Activated T-cell treated with anti-CD3 and anti-CD28 coated beads, Interleukin-2, amount 50 U/mL, for 72 hours (primary cell): Measurements from ENCODE around the gene PKD2L1. TPM values are rescaled to one million over a fixed set of nuclear protein-coding genes. Genes with fewer than 3 reads are reported as not detected.

ENCODE experiments used
- total RNA-seq, 2 donors: library from RNA; stranded (reverse); gene quantifications; one replicate each; pipeline ENCODE4 v1.2.3, GENCODE V29; 2022

PKD2L1 gene
- total RNA-seq, 2 donors from 2014 or later: 0.30 to 0.60 TPM

Other genes starting within 250 kb of the PKD2L1 start
- gene CPN1, start 248.4 kb downstream of the PKD2L1 start, total RNA-seq: not detected
- 10 to 100 TPM; 15.1 to 17.8 TPM for gene ERLIN1, start 144.2 kb downstream of the PKD2L1 start, total RNA-seq
- gene CHUK, start 100.6 kb downstream of the PKD2L1 start, total RNA-seq: 10 to 100 TPM; 25.0 to 26.6 TPM
- gene CWF19L1, start 62.6 kb downstream of the PKD2L1 start, total RNA-seq: 10 to 100 TPM; 54.4 to 73.1 TPM
- 100 to 1,000 TPM in 1 of 2 donors, 10 to 100 TPM in 1; 78.9 to 110 TPM for gene BLOC1S2, start 43.5 kb downstream of the PKD2L1 start, total RNA-seq
- gene SCD, start 17.0 kb upstream of the PKD2L1 start, total RNA-seq: 10 to 100 TPM; 79.5 to 90.4 TPM
- gene WNT8B, start 132.8 kb upstream of the PKD2L1 start, total RNA-seq: under 1 TPM; 0.14 to 0.22 TPM
- gene SEC31B, start 189.6 kb upstream of the PKD2L1 start, total RNA-seq: 100 to 1,000 TPM in 1 of 2 donors, 10 to 100 TPM in 1; 76.5 to 106 TPM
- gene NDUFB8, start 199.6 kb upstream of the PKD2L1 start, total RNA-seq: 100 to 1,000 TPM; 327 to 390 TPM
- 10 to 100 TPM; 52.8 to 55.1 TPM for gene HIF1AN, start 205.7 kb upstream of the PKD2L1 start, total RNA-seq